Measurements from ENCODE around the gene CCDC33.

The CCDC33 gene

DNA sequence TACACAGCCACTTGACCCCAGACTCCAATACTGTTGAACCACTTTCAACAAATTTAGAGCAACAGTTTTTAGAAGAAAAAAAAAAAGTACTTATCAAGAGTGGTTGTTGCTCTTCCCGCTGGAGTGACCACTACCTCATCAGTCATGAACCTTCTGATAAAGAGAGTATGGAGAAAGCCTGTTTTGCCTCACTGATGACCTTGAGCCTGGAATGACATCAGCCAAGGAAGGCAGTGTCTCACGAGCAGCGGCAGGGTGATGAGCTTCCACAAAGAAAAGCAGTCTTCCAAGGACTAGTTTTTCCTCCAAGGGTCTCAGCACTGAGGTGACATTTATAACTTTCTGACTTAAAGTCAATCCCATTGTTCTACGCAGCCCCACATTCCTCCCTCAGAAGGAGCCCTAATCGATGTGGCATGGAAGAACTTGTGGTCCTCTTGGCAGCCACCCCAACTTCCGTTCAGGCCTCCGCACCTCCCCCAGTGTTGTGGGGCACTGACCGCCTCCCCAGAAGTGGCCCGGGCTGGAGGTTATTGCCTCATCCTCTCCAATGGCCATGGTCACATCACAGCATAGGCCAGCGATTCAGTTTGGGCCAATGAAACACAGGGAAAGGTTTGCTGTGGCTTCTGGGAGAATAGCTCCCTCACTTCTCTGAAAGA, 133.1 kb downstream of the CCDC33 start:
- no peak for DNase-seq

DNA sequence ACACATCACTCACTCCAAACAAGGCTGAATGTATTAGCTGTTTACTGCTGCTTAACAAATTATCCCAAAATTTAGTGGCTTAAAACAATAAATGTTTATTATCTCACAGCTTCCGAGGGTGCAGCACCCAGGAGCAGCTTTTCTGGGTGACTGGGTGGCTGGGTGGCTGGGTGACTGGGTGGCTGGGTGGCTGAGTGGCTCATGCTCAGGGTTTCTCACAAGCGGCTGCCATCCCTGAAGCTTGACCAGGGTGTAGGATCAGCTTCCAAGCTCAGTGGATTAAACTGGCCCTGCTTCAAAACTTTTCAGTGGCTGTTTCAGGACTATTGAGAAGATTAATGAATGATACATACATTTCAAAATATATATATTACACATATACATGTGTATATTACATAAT, 133.6 kb downstream of the CCDC33 start:
- DNase-seq, result no peak

DNA sequence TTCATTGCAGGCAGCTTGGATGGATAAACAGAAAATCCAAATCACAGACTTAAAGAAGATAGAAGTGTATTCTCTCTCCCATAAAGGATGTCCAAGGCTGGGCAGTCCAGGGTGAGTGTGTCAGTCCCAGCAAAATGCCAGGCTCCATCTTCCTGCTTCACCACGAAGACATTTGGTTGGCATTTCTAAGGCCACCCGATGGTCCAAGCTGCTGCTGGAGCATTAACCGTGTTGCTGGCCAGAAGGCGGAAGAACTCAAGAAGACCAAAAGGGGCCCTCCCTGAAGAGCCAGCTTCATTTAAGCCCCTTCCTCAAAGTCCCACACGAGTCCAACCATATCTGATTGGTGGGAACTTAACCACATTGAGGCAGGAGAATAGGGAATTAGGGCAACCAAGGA, 134.3 kb downstream of the CCDC33 start:
- DNase-seq, result no peak

DNA sequence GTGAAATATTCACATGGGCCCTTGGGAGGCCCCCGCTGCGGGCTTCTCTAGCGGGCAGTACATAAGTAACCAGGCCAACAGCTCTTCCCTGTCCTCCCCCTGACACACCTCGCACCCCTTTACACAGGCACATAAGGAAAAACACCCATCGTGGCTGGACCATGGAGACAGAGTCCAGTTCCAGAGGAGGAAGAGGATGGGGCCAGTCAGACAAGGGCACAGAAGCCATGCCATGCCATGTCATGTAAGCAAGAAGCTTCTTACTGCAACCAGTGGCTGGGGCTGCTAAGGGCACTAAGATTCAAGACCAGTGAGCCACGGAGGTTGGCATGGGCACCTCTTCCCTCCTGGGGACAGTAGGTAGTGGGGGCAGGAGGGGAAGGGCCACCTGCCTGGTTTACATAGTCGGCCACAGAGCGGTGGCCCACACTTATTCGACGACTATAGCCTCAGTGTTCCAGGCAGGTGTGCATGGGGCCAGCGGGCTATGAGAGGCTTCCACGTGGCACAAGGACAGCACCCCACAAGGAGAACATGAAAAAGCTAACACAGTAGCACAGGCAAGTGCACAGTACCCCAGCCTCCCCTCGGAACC, 137.0 kb downstream of the CCDC33 start:
- DNase-seq, result no peak

DNA sequence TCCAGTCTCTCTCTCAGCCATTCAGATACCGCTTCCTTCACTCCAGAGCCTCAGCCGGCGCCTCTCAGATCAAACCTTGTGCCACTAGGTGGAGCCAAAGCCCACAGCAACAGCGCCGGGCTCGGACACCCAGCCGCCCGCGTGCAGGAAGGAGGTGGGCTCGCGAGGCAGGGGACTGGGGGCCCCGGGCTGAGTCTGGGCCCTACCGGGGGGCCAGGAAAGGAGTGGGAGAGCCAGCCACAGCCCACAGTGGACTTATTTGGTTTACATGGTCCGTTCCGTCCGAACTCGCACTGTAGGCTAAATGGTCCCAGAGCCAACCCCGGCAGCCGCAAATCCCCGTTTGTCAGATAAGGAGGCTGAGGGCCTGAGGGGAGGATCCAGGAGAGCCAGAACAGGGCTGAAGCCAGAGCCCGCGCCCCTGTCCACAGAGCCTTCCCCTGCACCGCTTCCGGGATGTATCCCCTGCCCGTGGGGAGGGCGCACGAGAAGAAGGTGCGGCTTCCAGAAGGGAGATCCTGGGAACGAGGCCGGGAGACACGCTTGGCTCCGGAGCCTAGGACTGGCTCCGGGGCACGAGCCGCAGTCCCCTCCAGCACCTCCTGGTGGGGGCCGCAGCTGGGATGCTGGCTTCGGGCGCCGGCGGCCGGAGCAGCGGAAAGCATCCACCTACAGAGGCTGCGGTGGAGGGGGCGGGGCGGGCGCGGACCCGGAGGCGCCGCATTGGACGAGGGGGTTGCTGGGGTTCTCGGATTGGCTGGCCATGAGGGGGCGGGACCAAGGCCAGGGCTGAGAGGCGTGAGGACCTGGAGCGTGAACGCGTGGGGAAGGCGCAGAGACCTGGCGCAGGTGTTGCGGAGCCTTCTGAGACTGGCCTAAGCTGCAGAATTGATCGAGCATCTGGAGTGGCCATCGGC, 137.9 kb downstream of the CCDC33 start:
- DNase-seq, result peak; percentile 75

DNA sequence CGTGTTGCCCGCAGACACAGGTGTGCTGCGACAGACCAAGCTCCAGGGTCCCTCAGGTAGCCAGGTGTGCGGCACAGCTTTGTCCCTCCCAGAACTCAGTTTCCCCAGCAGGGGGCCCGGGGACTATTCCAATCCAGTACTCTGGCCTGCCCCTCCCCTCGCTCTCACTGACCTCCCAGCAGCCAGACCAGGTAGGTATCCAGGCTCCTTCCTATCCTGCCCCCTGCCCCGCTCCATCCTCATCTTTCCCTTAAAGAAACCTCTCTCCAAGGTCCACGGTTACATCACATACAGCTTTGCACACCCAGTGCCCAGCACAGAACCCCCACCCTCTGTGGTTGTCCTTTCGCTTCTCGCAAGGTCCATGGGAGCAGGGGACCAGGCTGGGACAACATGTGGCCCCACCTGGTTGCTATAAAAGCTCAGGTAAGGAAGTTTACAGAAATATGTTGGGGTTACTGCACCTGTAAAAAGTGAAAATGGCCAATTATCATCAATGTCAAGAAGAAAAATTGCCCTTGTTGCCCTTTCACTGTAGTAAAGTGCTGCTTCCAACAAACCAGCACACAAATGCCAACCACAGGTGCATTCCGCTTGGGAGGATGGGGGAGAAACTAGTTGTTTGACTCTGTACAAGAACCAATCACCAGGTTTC, 138.6 kb downstream of the CCDC33 start:
- DNase-seq, result peak; percentile 44

DNA sequence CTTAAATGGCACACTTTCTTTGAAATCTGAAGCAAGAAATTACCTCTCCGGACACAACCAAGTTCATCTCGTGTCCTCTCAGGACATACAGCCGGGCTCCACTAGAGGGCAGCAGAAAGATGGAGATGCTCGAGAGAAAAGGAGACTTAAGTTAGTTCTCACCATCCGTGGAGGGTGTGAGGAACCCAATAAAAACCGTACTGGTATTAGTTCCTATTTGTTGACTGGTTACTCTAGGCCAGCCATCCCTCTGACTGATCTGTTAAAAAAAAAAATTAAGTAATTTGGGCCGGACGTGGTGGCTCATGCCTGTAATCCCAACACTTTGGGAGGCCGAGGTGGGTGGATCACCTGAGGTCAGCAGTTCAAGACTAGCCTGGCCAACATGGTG, 139.2 kb downstream of the CCDC33 start:
- DNase-seq, result peak; percentile 35

DNA sequence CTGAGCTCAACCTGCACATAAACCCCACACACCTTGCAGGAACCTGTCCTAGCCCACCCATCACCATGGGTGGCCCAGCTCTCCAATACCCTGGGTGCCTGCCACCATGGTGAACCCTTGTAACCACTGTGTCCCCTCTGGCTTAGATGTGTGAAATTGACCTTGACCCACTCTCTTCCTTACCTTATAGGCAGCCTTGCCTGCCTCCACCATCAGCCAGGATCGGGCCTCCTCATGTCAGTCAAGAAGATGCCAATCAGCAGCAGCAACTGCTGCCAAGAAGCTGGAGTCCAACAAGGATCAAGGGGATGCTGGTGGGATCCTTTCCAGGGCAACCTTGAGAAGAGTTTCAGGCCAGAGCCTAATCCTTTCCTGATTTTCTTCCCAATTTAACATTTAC, 140.1 kb downstream of the CCDC33 start:
- no peak for DNase-seq

DNA sequence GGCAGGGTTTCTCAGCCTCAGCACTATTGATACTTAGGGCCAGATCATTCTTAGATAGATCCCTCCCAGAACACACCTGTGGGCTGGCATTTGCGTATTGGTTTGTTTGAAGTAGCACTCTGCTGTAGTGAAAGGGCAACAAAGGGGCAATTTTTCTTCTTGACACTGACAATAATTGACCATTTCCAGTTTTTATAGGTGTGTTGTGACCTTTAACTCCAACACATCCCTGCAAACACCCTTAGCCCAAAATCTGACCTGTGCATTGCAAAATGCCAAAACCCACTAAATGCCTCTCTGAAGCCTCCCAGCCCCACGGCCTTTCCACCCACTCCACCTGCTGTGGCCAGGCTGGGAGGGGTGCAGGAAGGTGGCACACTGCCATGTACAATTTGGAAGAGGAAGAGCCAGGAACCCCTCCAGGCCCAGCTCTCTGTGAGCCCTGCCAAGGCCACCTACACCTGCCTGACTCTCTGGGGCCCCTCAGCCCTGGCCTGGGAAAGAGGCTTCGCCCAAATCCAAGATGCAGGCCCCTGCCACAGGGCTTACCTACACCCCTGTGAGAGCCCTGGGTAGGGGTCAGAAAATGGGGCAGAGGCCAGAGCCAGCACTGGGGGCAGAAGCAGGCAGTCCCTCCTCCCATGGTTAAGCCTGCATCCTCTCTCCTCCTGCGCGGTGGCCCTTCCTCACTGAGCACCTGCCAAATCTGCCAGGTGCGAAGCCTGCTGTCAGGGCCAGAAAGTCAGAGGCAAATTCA, 140.9 kb downstream of the CCDC33 start:
- DNase-seq, result no peak

DNA sequence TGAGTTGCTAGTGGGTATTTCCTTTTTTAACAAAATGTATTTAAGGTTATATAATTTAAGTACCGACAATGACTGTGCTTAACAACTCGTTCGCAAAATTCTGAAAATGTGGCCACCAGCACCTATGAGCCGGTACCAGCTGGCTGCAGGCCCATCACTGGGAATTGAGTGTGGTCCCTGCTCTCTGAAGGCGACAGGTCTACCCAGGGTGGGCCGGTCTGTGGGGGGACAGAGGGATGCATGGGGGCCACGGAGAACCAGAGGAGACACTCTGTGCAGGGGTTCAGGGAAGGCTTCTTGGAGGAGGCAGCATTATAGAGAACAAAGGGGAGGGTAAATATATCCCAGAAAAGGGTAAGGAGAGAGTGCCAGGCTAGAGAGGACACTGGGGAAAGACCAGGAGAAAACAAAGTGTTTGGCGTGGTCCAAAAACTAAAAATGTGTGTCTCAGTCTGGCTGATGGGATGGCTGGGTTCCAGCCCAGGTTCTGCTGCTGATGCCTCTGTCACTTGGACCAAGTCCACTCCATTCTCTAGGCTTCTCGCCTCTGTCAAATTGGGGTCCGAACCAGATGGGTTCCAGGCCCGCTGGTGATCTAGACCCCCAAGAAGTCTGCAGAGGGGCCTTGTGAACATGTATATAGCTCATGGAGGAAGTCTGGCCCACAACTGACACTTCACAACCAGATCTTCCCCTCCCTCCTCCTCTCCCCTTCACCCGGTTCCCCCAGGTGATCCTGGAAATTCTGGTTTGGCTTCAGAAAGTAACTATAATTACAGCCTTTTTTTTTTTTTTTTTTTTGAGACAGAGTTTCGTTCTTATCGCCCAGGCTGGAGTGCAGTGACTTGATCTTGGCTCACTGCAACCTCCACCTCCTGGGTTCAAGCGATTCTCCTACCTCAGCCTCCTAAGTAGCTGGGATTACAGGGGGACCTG, 142.0 kb downstream of the CCDC33 start:
- no peak for DNase-seq

DNA sequence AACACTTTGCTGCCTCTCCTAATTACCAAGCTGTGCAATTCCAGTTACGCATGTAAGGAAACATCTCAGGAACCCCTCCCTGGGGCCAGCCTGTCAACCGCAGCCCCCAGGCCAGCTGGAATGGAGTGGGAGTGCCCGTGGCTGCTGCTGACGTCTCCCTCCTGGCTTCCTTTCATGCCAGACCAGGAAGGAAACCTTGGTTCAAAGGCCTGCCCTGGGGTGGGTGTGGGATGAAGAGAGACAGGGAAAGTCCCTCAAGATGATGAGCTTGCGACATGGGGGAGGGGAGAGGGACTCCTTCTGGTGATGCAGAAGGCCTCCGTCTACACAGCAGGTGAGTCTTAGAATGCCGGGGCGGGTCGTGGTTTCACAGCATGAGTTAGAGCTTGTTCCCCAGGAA, 142.7 kb downstream of the CCDC33 start:
- no peak for DNase-seq

DNA sequence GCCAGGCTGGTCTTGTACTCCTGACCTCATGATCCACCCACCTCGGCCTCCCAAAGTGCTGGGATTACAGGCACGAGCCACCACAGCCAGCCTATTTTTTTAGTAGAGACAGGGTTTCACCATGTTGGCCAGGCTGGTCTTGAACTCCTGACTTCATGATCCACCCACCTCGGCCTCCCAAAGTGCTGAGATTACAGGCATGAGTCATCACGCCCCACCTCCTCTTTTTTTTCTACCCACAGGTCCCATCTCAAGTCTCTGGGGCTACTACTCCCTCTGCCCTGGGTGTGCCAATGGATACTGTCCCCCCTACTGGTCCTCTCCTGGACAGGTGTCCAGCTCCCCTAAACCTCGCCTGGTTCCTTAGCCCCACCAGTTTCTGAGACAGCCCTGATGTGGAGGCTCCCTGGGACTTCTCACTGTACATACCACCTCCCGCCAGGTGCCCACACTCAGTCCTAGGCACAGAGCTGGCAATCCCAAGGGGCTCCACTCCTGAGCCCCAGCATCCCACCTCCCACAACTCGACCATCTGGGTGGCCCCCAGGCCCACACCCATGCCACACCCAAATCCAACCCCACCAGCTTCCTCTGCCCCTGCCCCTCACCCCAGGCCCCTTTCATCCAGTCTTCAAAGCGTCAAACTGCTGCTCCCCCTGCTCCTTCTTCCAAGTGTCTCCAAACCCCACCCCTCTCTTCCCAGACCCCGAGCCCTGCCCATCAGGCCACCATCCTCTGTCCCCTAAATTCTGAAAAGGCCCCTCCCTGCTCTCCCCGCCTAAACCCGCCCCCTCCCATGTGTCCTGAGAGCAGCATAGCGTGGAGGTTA, 144.4 kb downstream of the CCDC33 start:
- DNase-seq, result no peak

DNA sequence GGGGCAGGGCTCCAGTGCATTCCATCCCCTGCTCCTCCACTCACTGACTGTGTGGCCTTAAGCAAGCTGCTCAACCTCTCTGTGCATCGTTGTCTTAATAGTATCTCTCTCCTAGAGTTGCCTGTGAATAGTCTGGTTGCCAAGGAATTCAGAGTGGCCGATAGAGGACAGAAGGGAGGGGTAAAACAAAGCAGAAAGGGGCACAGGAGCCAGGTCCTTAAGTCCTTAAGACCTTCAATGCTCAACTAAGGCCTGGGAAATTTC, 145.0 kb downstream of the CCDC33 start:
- DNase-seq, result no peak

DNA sequence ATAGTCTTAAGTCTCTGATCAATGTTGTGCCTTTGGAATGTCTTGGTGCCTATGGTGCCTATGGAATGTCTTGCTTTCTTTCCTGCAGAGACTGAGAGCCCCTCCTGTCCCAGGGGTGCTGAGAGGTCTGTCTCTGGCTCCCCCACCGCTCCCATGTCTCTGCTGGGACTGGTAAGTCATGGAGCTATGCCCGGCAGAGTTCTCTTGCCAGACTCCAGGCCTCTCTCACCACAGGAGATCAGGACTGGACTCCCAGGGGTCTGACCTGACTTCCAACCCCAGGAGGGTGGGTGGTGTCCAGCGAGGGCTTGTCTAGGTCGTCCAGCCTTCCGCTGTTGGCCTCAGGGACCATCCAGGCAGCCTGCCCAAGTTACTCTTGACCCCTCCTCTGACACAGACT, 145.4 kb downstream of the CCDC33 start:
- DNase-seq, result no peak

DNA sequence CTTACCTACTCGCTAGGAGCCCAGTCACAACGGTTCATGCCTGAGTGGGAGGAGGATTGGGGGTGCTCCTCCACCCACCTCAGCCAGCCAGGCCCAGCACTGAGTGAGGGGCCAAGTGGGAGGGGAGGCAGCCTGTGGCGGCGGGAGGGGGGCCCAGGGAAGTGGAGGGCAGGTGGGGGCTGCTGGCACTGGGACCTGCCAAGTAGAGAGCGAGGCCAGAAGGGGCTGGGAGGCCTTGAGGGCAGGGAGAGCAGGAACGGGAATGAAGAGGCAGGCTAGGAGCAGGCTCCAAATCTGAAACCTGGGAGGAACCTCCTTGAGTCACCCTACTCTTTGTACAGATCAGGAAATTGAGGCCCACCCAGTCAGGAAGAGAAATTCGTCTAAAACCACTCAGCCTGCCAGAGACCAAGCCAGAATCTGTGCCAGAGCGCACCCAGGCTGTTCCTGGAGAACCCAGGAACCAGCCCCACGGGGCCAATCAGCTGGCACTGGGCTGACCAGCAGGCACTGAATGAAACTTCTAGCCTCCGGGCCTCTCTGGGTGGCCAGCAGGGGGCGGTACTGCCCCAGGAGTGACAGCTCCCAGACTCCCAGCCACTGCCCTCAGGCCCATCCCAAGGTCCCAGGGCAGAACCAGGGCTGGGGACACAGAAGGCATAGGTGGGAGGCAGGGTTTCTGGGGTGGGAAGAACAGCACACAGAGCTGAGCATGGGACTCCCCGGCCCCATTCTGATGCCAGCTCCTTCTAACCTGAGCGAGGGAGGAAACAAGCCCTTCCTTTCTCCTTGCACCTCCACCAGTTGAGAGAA, 146.1 kb downstream of the CCDC33 start:
- peak; percentile 21 for DNase-seq

DNA sequence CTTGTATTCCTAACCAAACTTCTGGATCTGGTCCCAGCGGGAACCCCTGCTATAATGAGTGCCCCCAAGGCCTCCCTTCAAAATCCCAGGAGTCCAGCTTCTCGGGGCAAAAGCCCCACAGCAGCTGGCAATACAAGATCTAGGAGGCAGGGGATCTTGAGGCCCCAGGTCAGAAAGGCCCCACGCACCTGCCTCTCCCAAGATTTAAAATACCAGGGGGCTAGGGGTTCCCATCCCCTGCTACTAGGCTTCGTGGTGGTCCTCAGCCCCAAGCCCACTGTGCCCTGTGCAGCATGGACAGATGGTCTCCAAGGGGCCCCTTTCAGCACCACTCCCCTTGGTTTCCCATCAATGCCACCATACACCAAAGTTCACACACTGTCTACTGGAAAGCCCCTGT, 147.2 kb downstream of the CCDC33 start:
- no peak for DNase-seq

DNA sequence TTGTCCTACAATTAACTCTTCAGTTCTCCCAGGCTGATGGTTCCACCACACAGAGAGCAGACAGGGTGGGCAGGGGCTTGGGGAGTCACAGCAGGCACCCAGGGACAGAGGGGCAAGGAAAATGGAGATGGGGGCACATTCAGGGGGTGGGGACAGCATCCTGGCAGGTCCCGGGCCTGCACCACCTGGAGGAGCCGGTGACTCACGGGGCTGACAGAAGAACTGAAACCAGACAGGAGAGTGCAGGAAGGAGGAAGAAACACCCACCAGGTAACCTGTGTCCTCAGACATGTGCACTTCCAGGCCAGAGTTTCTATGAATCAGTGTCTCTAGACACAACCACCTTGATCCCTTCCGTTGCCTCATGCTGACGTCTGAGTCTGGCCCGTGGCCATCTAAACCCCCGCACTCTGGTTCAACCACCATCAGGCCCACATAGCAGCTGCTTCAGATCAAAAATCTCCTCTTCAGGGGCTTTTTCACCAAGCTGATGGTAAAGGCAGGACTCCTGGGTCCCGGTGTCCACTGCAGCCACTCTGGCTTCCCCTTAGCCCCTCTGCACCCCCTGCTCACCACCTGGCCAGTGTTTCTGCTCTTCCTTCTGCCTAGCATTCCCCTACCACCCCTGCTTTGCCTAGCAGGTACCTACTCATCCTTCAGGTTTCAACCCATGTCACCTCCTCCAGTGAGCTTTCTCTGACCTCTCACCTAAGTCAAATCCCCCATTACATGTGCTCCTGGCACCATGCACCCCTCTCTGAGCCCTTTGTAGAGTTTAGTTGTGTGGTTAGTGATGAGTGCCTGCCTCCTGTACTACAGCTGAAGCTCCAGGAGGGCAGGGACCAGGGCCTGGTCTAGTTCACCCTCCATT, 147.8 kb downstream of the CCDC33 start:
- DNase-seq, result no peak

DNA sequence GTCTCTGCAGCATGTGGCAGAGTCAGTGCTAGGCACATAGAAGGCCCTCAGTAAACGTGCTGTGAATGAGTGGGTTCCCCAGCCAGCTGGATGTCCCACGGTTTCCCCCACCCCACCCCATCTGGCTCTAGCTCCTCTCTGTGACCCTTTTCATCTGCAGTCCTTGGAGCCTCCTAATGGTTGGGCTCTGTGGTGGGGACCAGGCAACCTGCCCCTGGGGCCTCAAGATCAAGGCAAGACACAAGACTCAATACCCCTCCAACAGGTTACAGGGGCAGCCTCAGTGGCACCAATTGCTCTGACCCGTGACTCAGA, 148.4 kb downstream of the CCDC33 start:
- no peak for DNase-seq
